Measurements from ENCODE around the gene ARMC10.
"Not testable (repeated sequence)": the region's sequence is repeated elsewhere in the genome, so short reads cannot be mapped to it uniquely, and the experiment has no call there.

The ARMC10 gene

GRCh38 chr7:103079836-103080235 is 4.9 kb downstream of the ARMC10 start:
- no peak for DNase-seq

GRCh38 chr7:103080923-103081322 is 6.0 kb downstream of the ARMC10 start:
- DNase-seq: no peak

GRCh38 chr7:103082497-103082896 is 7.6 kb downstream of the ARMC10 start:
- no peak for DNase-seq

GRCh38 chr7:103083210-103083609 is 8.3 kb downstream of the ARMC10 start:
- no peak for DNase-seq

GRCh38 chr7:103092321-103092720 is 17.4 kb downstream of the ARMC10 start:
- not testable (repeated sequence) for DNase-seq

- no peak for DNase-seq
Observed at GRCh38 chr7:103093429-103093828, 18.5 kb downstream of the ARMC10 start.

GRCh38 chr7:103094102-103094501 is 19.2 kb downstream of the ARMC10 start:
- DNase-seq: no peak

GRCh38 chr7:103095558-103095957 is 20.6 kb downstream of the ARMC10 start:
- DNase-seq: not testable (repeated sequence)

- DNase-seq: no peak
Observed at GRCh38 chr7:103097041-103097440, 22.1 kb downstream of the ARMC10 start.

- no peak for DNase-seq
Observed at GRCh38 chr7:103100348-103100747, 25.4 kb downstream of the ARMC10 start.

GRCh38 chr7:103101543-103101942 is 26.6 kb downstream of the ARMC10 start:
- DNase-seq: no peak

- no peak for DNase-seq
Observed at GRCh38 chr7:103106005-103106702, 31.2 kb downstream of the ARMC10 start.

- not testable (repeated sequence) for DNase-seq
Observed at GRCh38 chr7:103106703-103107070, 31.7 kb downstream of the ARMC10 start.

- DNase-seq: no peak
Observed at GRCh38 chr7:103113164-103113563, 38.2 kb downstream of the ARMC10 start.

- DNase-seq: no peak
Observed at GRCh38 chr7:103114576-103115008, 39.7 kb downstream of the ARMC10 start.

- no peak for DNase-seq
Observed at GRCh38 chr7:103115771-103116170, 40.8 kb downstream of the ARMC10 start.

GRCh38 chr7:103116511-103116910 is 41.6 kb downstream of the ARMC10 start:
- DNase-seq: no peak

- DNase-seq: no peak
Observed at GRCh38 chr7:103116991-103117390, 42.1 kb downstream of the ARMC10 start.

GRCh38 chr7:103117465-103117864 is 42.5 kb downstream of the ARMC10 start:
- no peak for DNase-seq

GRCh38 chr7:103119791-103120291 is 44.9 kb downstream of the ARMC10 start:
- no peak for DNase-seq

GRCh38 chr7:103120362-103120761 is 45.4 kb downstream of the ARMC10 start:
- no peak for DNase-seq

GRCh38 chr7:103121641-103122040 is 46.7 kb downstream of the ARMC10 start:
- DNase-seq: no peak

GRCh38 chr7:103123529-103123928 is 48.6 kb downstream of the ARMC10 start:
- no peak for DNase-seq

GRCh38 chr7:103124429-103124979 is 49.6 kb downstream of the ARMC10 start:
- no peak for DNase-seq

GRCh38 chr7:103127006-103127405 is 52.1 kb downstream of the ARMC10 start:
- no peak for DNase-seq

Measured in NCI-H1048 (cell line).